Endodermal cell (in vitro differentiated cells): Measurements from ENCODE around the gene PSEN2. TPM values are rescaled to one million over a fixed set of nuclear protein-coding genes. Genes with fewer than 3 reads are reported as not detected.

Source experiments
- DNase-seq: peaks from one replicate; pipeline ENCODE4 v3.0.0-alpha.2; 2017
- H3K27ac ChIP-seq: 2 replicates; pipeline ENCODE4 v1.5.1; 2013; ENCODE audit warnings: mild to moderate bottlenecking, low read depth, low read length, moderate library complexity
- H3K27me3 ChIP-seq: 2 replicates; pipeline ENCODE4 v1.6.1; 2013; ENCODE audit warnings: mild to moderate bottlenecking, low read length, moderate library complexity; ENCODE audit not compliant: insufficient read depth, control insufficient read depth, poor library complexity, severe bottlenecking
- H3K36me3 ChIP-seq: 2 replicates; pipeline ENCODE4 v1.7.0; 2013; ENCODE audit warnings: mild to moderate bottlenecking, low read length, moderate library complexity; ENCODE audit not compliant: control insufficient read depth, insufficient read depth
- H3K4me1 ChIP-seq: one replicate; pipeline ENCODE4 v1.7.0; 2013; ENCODE audit warnings: low read length; ENCODE audit not compliant: control insufficient read depth, insufficient read depth
- H3K4me3 ChIP-seq: 2 replicates; pipeline ENCODE4 v1.5.1; 2013; ENCODE audit warnings: mild to moderate bottlenecking, low read length, moderate library complexity
- H3K9ac ChIP-seq: 2 replicates; pipeline ENCODE4 v1.6.1; 2013; ENCODE audit warnings: mild to moderate bottlenecking, low read length, moderate library complexity; ENCODE audit not compliant: poor library complexity, severe bottlenecking; ENCODE audit errors: extremely low read depth
- H3K9me3 ChIP-seq: 2 replicates; pipeline ENCODE4 v1.6.1; 2013; ENCODE audit warnings: mild to moderate bottlenecking, low read length, moderate library complexity; ENCODE audit not compliant: control insufficient read depth
- H3K27ac Mint-ChIP-seq: 2 replicates; pipeline ENCODE4 v1.8.0; 2020; ENCODE audit warnings: mixed read lengths
- H3K27me3 Mint-ChIP-seq: 2 replicates; pipeline ENCODE4 v1.8.0; 2021; ENCODE audit warnings: mild to moderate bottlenecking, mixed read lengths; ENCODE audit not compliant: insufficient read depth
- H3K36me3 Mint-ChIP-seq: 2 replicates; pipeline ENCODE4 v1.8.0; 2020; ENCODE audit warnings: low read depth, mixed read lengths
- H3K4me1 Mint-ChIP-seq: 2 replicates; pipeline ENCODE4 v1.8.0; 2020; ENCODE audit warnings: mixed read lengths
- H3K4me3 Mint-ChIP-seq: 2 replicates; pipeline ENCODE4 v1.8.0; 2020; ENCODE audit warnings: mild to moderate bottlenecking, moderate library complexity, mixed read lengths
- H3K9me3 Mint-ChIP-seq: 2 replicates; pipeline ENCODE4 v1.8.0; 2020; ENCODE audit warnings: mild to moderate bottlenecking, mixed read lengths
- CTCF ChIP-seq: fragments of 200-600 bp; sonication (generic); conservative IDR thresholded peaks from 2 replicates; pipeline ENCODE4 v1.5.0; 2021; ENCODE audit warnings: antibody characterized with exemption, mild to moderate bottlenecking
- WGBS, 2 experiments: methylation state at CpG; one replicate each; pipeline versions ENCODE4 v1.1.5 to v1.1.7; 2013; ENCODE audit warnings: missing lambda C conversion rate in 2 of 2, mixed read lengths in 1 of 2; ENCODE audit not compliant: insufficient coverage in 1 of 2, insufficient read length in 1 of 2; 5-methylcytosine and 5-hydroxymethylcytosine counted together
- total RNA-seq, 2 donors: library from RNA; stranded (reverse); fragmentation: NEBNext Ultra II Directional in 1 of 2; extraction: Animal tissue kit (Norgen Biotek cat#: 25700) in 1 of 2; gene quantifications; 2 replicates in 1 of 2; 3 replicates in 1 of 2; pipeline ENCODE4 v1.2.1, GENCODE V29; 2021

Gene PSEN2
- total RNA-seq, 2 donors from 2014 or later, result 21.5 to 25.2 TPM

GRCh38 chr1:226882187-226882586, 11.8 kb downstream of the PSEN2 start:
- peaks cover 11% of the 10 kb centered on the region for H3K4me1 ChIP-seq
- H3K4me3 ChIP-seq, result no peak overlapping the region
- no peak overlapping the region for H3K4me3 Mint-ChIP-seq
- peaks cover 43% of the 10 kb centered on the region for H3K36me3 Mint-ChIP-seq
- H3K9ac ChIP-seq, result no peak overlapping the region
- no peak overlapping the region for H3K27ac ChIP-seq
- H3K27ac Mint-ChIP-seq, result peak overlapping the region; percentile 1
- H3K36me3 ChIP-seq, result peaks cover 41% of the 10 kb centered on the region
- no peaks in the 10 kb centered on the region for H3K27me3 ChIP-seq
- H3K27me3 Mint-ChIP-seq, result no peaks in the 10 kb centered on the region
- H3K9me3 Mint-ChIP-seq, result no peaks in the 10 kb centered on the region
- peaks cover 30% of the 10 kb centered on the region for H3K4me1 Mint-ChIP-seq
- 86 to 88% methylated on average over 3 to 5 of the region's 5 CpGs for WGBS, 2 experiments
- H3K9me3 ChIP-seq, result no peaks in the 10 kb centered on the region
- no peak for DNase-seq
- TF ChIP-seq CTCF, result no peak

DNA sequence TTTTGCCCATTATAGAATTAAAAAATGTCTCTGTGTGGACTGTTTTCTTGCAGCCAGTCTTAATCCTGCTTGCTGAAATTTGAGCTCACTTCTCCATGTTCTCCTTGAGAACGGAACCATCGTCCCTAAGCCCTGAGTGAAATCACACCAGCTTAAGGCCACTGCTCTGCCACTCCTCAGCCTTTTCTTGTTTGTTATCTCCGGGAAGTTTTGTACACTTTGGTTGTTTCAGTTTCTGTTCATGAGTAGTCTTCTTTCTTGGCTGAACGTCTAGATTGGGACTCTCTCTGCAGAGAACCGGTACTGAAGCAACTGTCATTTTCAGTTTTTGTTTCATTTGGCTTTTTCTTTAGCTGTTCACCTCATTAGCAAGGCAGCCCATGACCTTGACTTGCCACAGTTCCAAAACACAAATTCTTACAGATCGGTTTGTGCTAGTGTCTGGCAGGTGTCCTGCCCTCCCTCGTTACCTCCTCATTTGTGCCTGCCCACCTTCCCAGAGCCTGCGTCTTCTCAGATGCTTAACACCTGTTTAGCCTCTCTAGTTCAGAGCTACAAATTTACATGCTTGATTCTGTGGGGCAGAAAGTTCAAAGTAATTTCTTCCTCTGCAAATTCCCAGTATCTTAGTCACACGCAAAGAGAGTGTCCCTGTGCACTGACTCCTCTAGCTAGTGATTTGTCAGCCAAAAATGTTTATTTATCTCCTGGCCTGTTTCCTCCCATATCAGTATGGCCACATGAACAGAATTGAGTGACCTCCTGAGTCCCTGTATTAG, 12.4 kb downstream of the PSEN2 start:
- TF ChIP-seq CTCF, result no peak
- WGBS, 2 experiments, result 88 to 93% methylated on average over 4 to 9 of the region's 9 CpGs
- Histone ChIP-seq H3K4me1 (peaks cover 11% of the 10 kb centered on the region), H3K9ac (no peak overlapping the region), H3K9me3 (no peaks in the 10 kb centered on the region), H3K27ac (no peak overlapping the region), H3K4me3 (no peak overlapping the region), H3K27me3 (no peaks in the 10 kb centered on the region), H3K36me3 (peaks cover 41% of the 10 kb centered on the region)
- peaks cover 41% of the 10 kb centered on the region for H3K36me3 Mint-ChIP-seq
- peaks cover 30% of the 10 kb centered on the region for H3K4me1 Mint-ChIP-seq
- no peak overlapping the region for H3K4me3 Mint-ChIP-seq
- DNase-seq, result peak; percentile 86
- H3K27me3 Mint-ChIP-seq, result no peaks in the 10 kb centered on the region
- no peaks in the 10 kb centered on the region for H3K9me3 Mint-ChIP-seq
- H3K27ac Mint-ChIP-seq, result peak overlapping the region; percentile 1

- peaks cover 30% of the 10 kb centered on the region for H3K4me1 Mint-ChIP-seq
- no peak for TF ChIP-seq CTCF
- H3K36me3 Mint-ChIP-seq, result peaks cover 49% of the 10 kb centered on the region
- peaks cover 11% of the 10 kb centered on the region for H3K4me1 ChIP-seq
- DNase-seq, result no peak
- H3K27me3 ChIP-seq, result no peaks in the 10 kb centered on the region
- H3K27me3 Mint-ChIP-seq, result no peaks in the 10 kb centered on the region
- WGBS, 2 experiments, result 82 to 83% methylated on average over 12 to 16 of the region's 16 CpGs
- no peak overlapping the region for H3K4me3 ChIP-seq
- no peak overlapping the region for H3K27ac Mint-ChIP-seq
- no peaks in the 10 kb centered on the region for H3K9me3 Mint-ChIP-seq
- no peak overlapping the region for H3K4me3 Mint-ChIP-seq
- no peak overlapping the region for H3K9ac ChIP-seq
- no peak overlapping the region for H3K27ac ChIP-seq
- H3K9me3 ChIP-seq, result no peaks in the 10 kb centered on the region
- peaks cover 47% of the 10 kb centered on the region for H3K36me3 ChIP-seq
These were observed 13.2 kb downstream of the PSEN2 start for GRCh38 chr1:226883630-226884029.
